Measurements from ENCODE around the gene CMKLR1.

GRCh38 chr12:108252523-108252922, 86.6 kb downstream of the CMKLR1 start:
- no peak for TF ChIP-seq POLR2A (IDR thresholded peaks at IDR 0.05; ENCODE audit: low read depth)
- no peak for TF ChIP-seq CTCF (IDR thresholded peaks at IDR 0.05)
